MM.1S (cell line): Measurements from ENCODE around the gene GRIK4.

Source experiments
- DNase-seq: peaks from one replicate; pipeline ENCODE4 v3.0.0-alpha.2; 2015
- H2AFZ ChIP-seq: fragments of 300-600 bp; sonication (generic); 2 replicates; pipeline ENCODE4 v1.6.0; 2016; ENCODE audit warnings: antibody characterized with exemption, low read length
- H3F3A ChIP-seq: fragments of 300-600 bp; sonication (generic); 2 replicates; pipeline ENCODE4 v1.6.1; 2016; ENCODE audit warnings: mild to moderate bottlenecking, antibody characterized with exemption, low read length, moderate library complexity, mixed read lengths; ENCODE audit not compliant: insufficient read depth
- H3K27ac ChIP-seq: fragments of 300-600 bp; sonication (generic); 2 replicates; pipeline ENCODE4 v1.5.1; 2016; ENCODE audit warnings: mild to moderate bottlenecking, low read length
- H3K27me3 ChIP-seq: fragments of 300-600 bp; sonication (generic); replicated peaks from 2 replicates; pipeline ENCODE4 v1.6.0; 2016; ENCODE audit warnings: low read length; ENCODE audit not compliant: insufficient read depth
- H3K36me3 ChIP-seq: fragments of 300-600 bp; sonication (generic); replicated peaks from 2 replicates; pipeline ENCODE4 v1.6.1; 2016; ENCODE audit warnings: mild to moderate bottlenecking, low read length, mixed read lengths; ENCODE audit not compliant: insufficient read depth
- H3K4me1 ChIP-seq: fragments of 300-600 bp; sonication (generic); 2 replicates; pipeline ENCODE4 v1.6.1; 2016; ENCODE audit warnings: low read length, mixed read lengths
- H3K4me2 ChIP-seq: fragments of 300-600 bp; sonication (generic); 2 replicates; pipeline ENCODE4 v1.6.0; 2016; ENCODE audit warnings: low read depth, low read length
- H3K4me3 ChIP-seq: fragments of 300-600 bp; sonication (generic); 2 replicates; pipeline ENCODE4 v1.5.1; 2016; ENCODE audit warnings: low read length, mixed read lengths
- H3K79me2 ChIP-seq: fragments of 300-600 bp; sonication (generic); 2 replicates; pipeline ENCODE4 v1.6.1; 2016; ENCODE audit warnings: mixed run types, low read length, mixed read lengths
- H3K9ac ChIP-seq: fragments of 300-600 bp; sonication (generic); 2 replicates; pipeline ENCODE4 v1.6.1; 2016; ENCODE audit warnings: low read length, mixed read lengths
- H3K9me2 ChIP-seq: fragments of 300-600 bp; sonication (generic); replicated peaks from 2 replicates; pipeline ENCODE4 v1.6.1; 2016; ENCODE audit warnings: mild to moderate bottlenecking, low read length, mixed read lengths; ENCODE audit not compliant: insufficient read depth
- H3K9me3 ChIP-seq: fragments of 300-600 bp; sonication (generic); replicated peaks from 2 replicates; pipeline ENCODE4 v1.6.1; 2016; ENCODE audit warnings: mild to moderate bottlenecking, low read length, mixed read lengths; ENCODE audit not compliant: insufficient read depth
- H4K20me1 ChIP-seq: fragments of 300-600 bp; sonication (generic); 2 replicates; pipeline ENCODE4 v1.6.1; 2016; ENCODE audit warnings: mild to moderate bottlenecking, low read length, moderate library complexity, mixed read lengths; ENCODE audit not compliant: insufficient read depth
- CTCF ChIP-seq: fragments of 300-600 bp; sonication (generic); IDR thresholded peaks from 2 replicates; pipeline ENCODE4 v1.5.1; 2016; ENCODE audit warnings: antibody characterized with exemption, low read length, mixed read lengths
- EZH2 ChIP-seq: fragments of 300-600 bp; sonication (generic); optimal IDR thresholded peaks from 2 replicates; pipeline ENCODE3; 2017; ENCODE audit warnings: low read depth, mild to moderate bottlenecking, antibody characterized with exemption, low read length, mixed read lengths
- EZH2phosphoT487 ChIP-seq: fragments of 300-600 bp; sonication (generic); IDR thresholded peaks from 2 replicates; pipeline ENCODE4 v1.6.1; 2018; ENCODE audit warnings: antibody characterized with exemption, low read length

GRIK4 gene

GRCh38 chr11:120647681-120648080, 136.1 kb downstream of the GRIK4 start:
- Histone ChIP-seq H3K4me1 (no peaks in the 10 kb centered on the region), H3K27ac (no peak overlapping the region), H3F3A (no peaks in the 10 kb centered on the region), H3K79me2 (no peaks in the 10 kb centered on the region), H3K36me3 (no peaks in the 10 kb centered on the region), H3K9me2 (no peaks in the 10 kb centered on the region), H3K27me3 (no peaks in the 10 kb centered on the region), H4K20me1 (no peaks in the 10 kb centered on the region), H3K9me3 (no peaks in the 10 kb centered on the region), H2AFZ (no peak overlapping the region), H3K9ac (no peak overlapping the region), H3K4me2 (no peak overlapping the region), H3K4me3 (no peak overlapping the region)
- DNase-seq = no peak
- no peak for TF ChIP-seq EZH2
- no peak for TF ChIP-seq CTCF
- TF ChIP-seq EZH2phosphoT487 = no peak

GRCh38 chr11:120648771-120649170, 137.2 kb downstream of the GRIK4 start:
- no peaks in the 10 kb centered on the region for H3K9me3 ChIP-seq
- H3F3A ChIP-seq = no peaks in the 10 kb centered on the region
- H4K20me1 ChIP-seq = no peaks in the 10 kb centered on the region
- no peaks in the 10 kb centered on the region for H3K4me1 ChIP-seq
- TF ChIP-seq CTCF = no peak
- TF ChIP-seq EZH2phosphoT487 = no peak
- no peak for TF ChIP-seq EZH2
- H3K4me2 ChIP-seq = no peak overlapping the region
- no peak overlapping the region for H3K9ac ChIP-seq
- no peak for DNase-seq
- H3K36me3 ChIP-seq = no peaks in the 10 kb centered on the region
- H3K27me3 ChIP-seq = no peaks in the 10 kb centered on the region
- no peak overlapping the region for H2AFZ ChIP-seq
- H3K79me2 ChIP-seq = no peaks in the 10 kb centered on the region
- no peak overlapping the region for H3K4me3 ChIP-seq
- H3K9me2 ChIP-seq = no peaks in the 10 kb centered on the region
- no peak overlapping the region for H3K27ac ChIP-seq

- H3K4me3 ChIP-seq = no peak overlapping the region
- H3K4me2 ChIP-seq = no peak overlapping the region
- H3K27ac ChIP-seq = no peak overlapping the region
- H3F3A ChIP-seq = no peaks in the 10 kb centered on the region
- no peaks in the 10 kb centered on the region for H3K9me3 ChIP-seq
- H2AFZ ChIP-seq = no peak overlapping the region
- no peaks in the 10 kb centered on the region for H3K27me3 ChIP-seq
- no peaks in the 10 kb centered on the region for H4K20me1 ChIP-seq
- no peaks in the 10 kb centered on the region for H3K9me2 ChIP-seq
- H3K4me1 ChIP-seq = no peaks in the 10 kb centered on the region
- H3K79me2 ChIP-seq = no peaks in the 10 kb centered on the region
- TF ChIP-seq EZH2phosphoT487 = no peak
- no peak for TF ChIP-seq EZH2
- TF ChIP-seq CTCF = no peak
- H3K36me3 ChIP-seq = no peaks in the 10 kb centered on the region
- DNase-seq = no peak
- no peak overlapping the region for H3K9ac ChIP-seq
Observed at GRCh38 chr11:120649316-120649715, 137.8 kb downstream of the GRIK4 start.
